ENCODE data around the gene BIRC7. TPM values are rescaled to one million over a fixed set of nuclear protein-coding genes. Genes with fewer than 3 reads are reported as not detected.

The BIRC7 gene
- total and polyA plus RNA-seq, 2 donors = 0.09 to 0.87 TPM

GRCh38 chr20:63262836-63263235 is 27.1 kb downstream of the BIRC7 start:
- H3K27ac ChIP-seq (ENCODE audit: low read depth in 1 of 2, low read length in 1 of 2) = no peak overlapping the region
- H3K27me3 ChIP-seq (ENCODE audit: control insufficient read depth in 2 of 2, insufficient read depth in 1 of 2, low read length in 1 of 2) = peaks cover 6 to 68% of the 10 kb centered on the region in 2 donors
- no peak overlapping the region for H3K4me3 ChIP-seq (ENCODE audit: low read length in 2 of 2)
- DNase-seq (ENCODE audit: low read depth in 6 of 9, low spot score in 9 of 9) = no peak
- H3K4me1 ChIP-seq (ENCODE audit: control insufficient read depth in 2 of 2, insufficient read depth in 2 of 2, low read length in 2 of 2) = peaks cover 0 to 14% of the 10 kb centered on the region in 2 donors
- H3K9me3 ChIP-seq (ENCODE audit: control insufficient read depth in 2 of 2, insufficient read depth in 1 of 2, low read length in 1 of 2) = no peaks in the 10 kb centered on the region
- H3K36me3 ChIP-seq (ENCODE audit: control insufficient read depth in 2 of 2, insufficient read depth in 2 of 2, low read length in 1 of 2) = no peaks in the 10 kb centered on the region
- 80% methylated on average over 9 of the region's 9 CpGs for WGBS

- Histone ChIP-seq H3K4me3 (ENCODE audit: low read length in 2 of 2) (no peak overlapping the region), H3K36me3 (ENCODE audit: control insufficient read depth in 2 of 2, insufficient read depth in 2 of 2, low read length in 1 of 2) (no peaks in the 10 kb centered on the region), H3K27me3 (ENCODE audit: control insufficient read depth in 2 of 2, insufficient read depth in 1 of 2, low read length in 1 of 2) (peaks cover 3 to 67% of the 10 kb centered on the region in 2 donors), H3K4me1 (ENCODE audit: control insufficient read depth in 2 of 2, insufficient read depth in 2 of 2, low read length in 2 of 2) (peaks cover 0 to 8% of the 10 kb centered on the region in 2 donors), H3K27ac (ENCODE audit: low read depth in 1 of 2, low read length in 1 of 2) (no peak overlapping the region), H3K9me3 (ENCODE audit: control insufficient read depth in 2 of 2, insufficient read depth in 1 of 2, low read length in 1 of 2) (no peaks in the 10 kb centered on the region)
- 95% methylated on average over 10 of the region's 10 CpGs for WGBS
- DNase-seq (ENCODE audit: low read depth in 6 of 9, low spot score in 9 of 9) = no peak
Observed at GRCh38 chr20:63264000-63264399, 28.3 kb downstream of the BIRC7 start.

- Histone ChIP-seq H3K4me1 (ENCODE audit: control insufficient read depth in 2 of 2, insufficient read depth in 2 of 2, low read length in 2 of 2) (peaks cover 0 to 10% of the 10 kb centered on the region in 2 donors), H3K27me3 (ENCODE audit: control insufficient read depth in 2 of 2, insufficient read depth in 1 of 2, low read length in 1 of 2) (peaks cover 3 to 64% of the 10 kb centered on the region in 2 donors), H3K9me3 (ENCODE audit: control insufficient read depth in 2 of 2, insufficient read depth in 1 of 2, low read length in 1 of 2) (no peaks in the 10 kb centered on the region), H3K36me3 (ENCODE audit: control insufficient read depth in 2 of 2, insufficient read depth in 2 of 2, low read length in 1 of 2) (no peaks in the 10 kb centered on the region), H3K4me3 (ENCODE audit: low read length in 2 of 2) (no peak overlapping the region), H3K27ac (ENCODE audit: low read depth in 1 of 2, low read length in 1 of 2) (no peak overlapping the region)
- WGBS = 77% methylated on average over 14 of the region's 14 CpGs
- DNase-seq (ENCODE audit: low read depth in 6 of 9, low spot score in 9 of 9) = no peak
Observed at GRCh38 chr20:63264519-63264918, 28.8 kb downstream of the BIRC7 start.

GRCh38 chr20:63265891-63266515 is 30.3 kb downstream of the BIRC7 start:
- peaks cover under 1 to 51% of the 10 kb centered on the region in 2 donors for H3K27me3 ChIP-seq (ENCODE audit: control insufficient read depth in 2 of 2, insufficient read depth in 1 of 2, low read length in 1 of 2)
- 84% methylated on average over 12 of the region's 12 CpGs for WGBS
- H3K36me3 ChIP-seq (ENCODE audit: control insufficient read depth in 2 of 2, insufficient read depth in 2 of 2, low read length in 1 of 2) = no peaks in the 10 kb centered on the region
- no peak overlapping the region for H3K4me3 ChIP-seq (ENCODE audit: low read length in 2 of 2)
- no peak overlapping the region for H3K27ac ChIP-seq (ENCODE audit: low read depth in 1 of 2, low read length in 1 of 2)
- H3K4me1 ChIP-seq (ENCODE audit: control insufficient read depth in 2 of 2, insufficient read depth in 2 of 2, low read length in 2 of 2) = peaks cover 0 to 10% of the 10 kb centered on the region in 2 donors
- DNase-seq (ENCODE audit: low read depth in 6 of 9, low spot score in 9 of 9) = no peak
- no peaks in the 10 kb centered on the region for H3K9me3 ChIP-seq (ENCODE audit: control insufficient read depth in 2 of 2, insufficient read depth in 1 of 2, low read length in 1 of 2)

- H3K27me3 ChIP-seq (ENCODE audit: control insufficient read depth in 2 of 2, insufficient read depth in 1 of 2, low read length in 1 of 2) = peaks cover 0 to 37% of the 10 kb centered on the region in 2 donors
- H3K36me3 ChIP-seq (ENCODE audit: control insufficient read depth in 2 of 2, insufficient read depth in 2 of 2, low read length in 1 of 2) = no peaks in the 10 kb centered on the region
- no peak overlapping the region for H3K4me3 ChIP-seq (ENCODE audit: low read length in 2 of 2)
- H3K9me3 ChIP-seq (ENCODE audit: control insufficient read depth in 2 of 2, insufficient read depth in 1 of 2, low read length in 1 of 2) = peaks cover 0 to 2% of the 10 kb centered on the region in 2 donors
- peaks cover 0 to 10% of the 10 kb centered on the region in 2 donors for H3K4me1 ChIP-seq (ENCODE audit: control insufficient read depth in 2 of 2, insufficient read depth in 2 of 2, low read length in 2 of 2)
- no peak for DNase-seq (ENCODE audit: low read depth in 6 of 9, low spot score in 9 of 9)
- H3K27ac ChIP-seq (ENCODE audit: low read depth in 1 of 2, low read length in 1 of 2) = no peak overlapping the region
- WGBS = 67% methylated on average over 9 of the region's 9 CpGs
Observed at GRCh38 chr20:63267691-63268090, 32.0 kb downstream of the BIRC7 start.

GRCh38 chr20:63268256-63268655 is 32.6 kb downstream of the BIRC7 start:
- DNase-seq (ENCODE audit: low read depth in 6 of 9, low spot score in 9 of 9) = no peak
- Histone ChIP-seq H3K4me1 (ENCODE audit: control insufficient read depth in 2 of 2, insufficient read depth in 2 of 2, low read length in 2 of 2) (peaks cover 2 to 10% of the 10 kb centered on the region in 2 donors), H3K27ac (ENCODE audit: low read depth in 1 of 2, low read length in 1 of 2) (no peak overlapping the region), H3K27me3 (ENCODE audit: control insufficient read depth in 2 of 2, insufficient read depth in 1 of 2, low read length in 1 of 2) (peaks cover 0 to 32% of the 10 kb centered on the region in 2 donors), H3K36me3 (ENCODE audit: control insufficient read depth in 2 of 2, insufficient read depth in 2 of 2, low read length in 1 of 2) (no peaks in the 10 kb centered on the region), H3K9me3 (ENCODE audit: control insufficient read depth in 2 of 2, insufficient read depth in 1 of 2, low read length in 1 of 2) (peaks cover 0 to 2% of the 10 kb centered on the region in 2 donors), H3K4me3 (ENCODE audit: low read length in 2 of 2) (no peak overlapping the region)
- WGBS = 79% methylated on average over 7 of the region's 7 CpGs

GRCh38 chr20:63268671-63269439 is 33.1 kb downstream of the BIRC7 start:
- 59% methylated on average over 18 of the region's 18 CpGs for WGBS
- Histone ChIP-seq H3K4me3 (ENCODE audit: low read length in 2 of 2) (no peak overlapping the region), H3K9me3 (ENCODE audit: control insufficient read depth in 2 of 2, insufficient read depth in 1 of 2, low read length in 1 of 2) (peaks cover 0 to 2% of the 10 kb centered on the region in 2 donors), H3K27me3 (ENCODE audit: control insufficient read depth in 2 of 2, insufficient read depth in 1 of 2, low read length in 1 of 2) (peaks cover 0 to 30% of the 10 kb centered on the region in 2 donors), H3K4me1 (ENCODE audit: control insufficient read depth in 2 of 2, insufficient read depth in 2 of 2, low read length in 2 of 2) (peaks cover 8 to 14% of the 10 kb centered on the region in 2 donors), H3K27ac (ENCODE audit: low read depth in 1 of 2, low read length in 1 of 2) (no peak overlapping the region), H3K36me3 (ENCODE audit: control insufficient read depth in 2 of 2, insufficient read depth in 2 of 2, low read length in 1 of 2) (no peaks in the 10 kb centered on the region)
- DNase-seq (ENCODE audit: low read depth in 6 of 9, low spot score in 9 of 9) = no peak

GRCh38 chr20:63269724-63270123 is 34.0 kb downstream of the BIRC7 start:
- Histone ChIP-seq H3K4me1 (ENCODE audit: control insufficient read depth in 2 of 2, insufficient read depth in 2 of 2, low read length in 2 of 2) (peaks cover 9 to 16% of the 10 kb centered on the region in 2 donors), H3K4me3 (ENCODE audit: low read length in 2 of 2) (no peak overlapping the region), H3K27me3 (ENCODE audit: control insufficient read depth in 2 of 2, insufficient read depth in 1 of 2, low read length in 1 of 2) (peaks cover 0 to 24% of the 10 kb centered on the region in 2 donors), H3K36me3 (ENCODE audit: control insufficient read depth in 2 of 2, insufficient read depth in 2 of 2, low read length in 1 of 2) (no peaks in the 10 kb centered on the region), H3K27ac (ENCODE audit: low read depth in 1 of 2, low read length in 1 of 2) (no peak overlapping the region), H3K9me3 (ENCODE audit: control insufficient read depth in 2 of 2, insufficient read depth in 1 of 2, low read length in 1 of 2) (peaks cover 0 to 2% of the 10 kb centered on the region in 2 donors)
- WGBS = 96% methylated on average over 9 of the region's 9 CpGs
- no peak for DNase-seq (ENCODE audit: low read depth in 6 of 9, low spot score in 9 of 9)

GRCh38 chr20:63270606-63271325 is 35.1 kb downstream of the BIRC7 start:
- Histone ChIP-seq H3K36me3 (ENCODE audit: control insufficient read depth in 2 of 2, insufficient read depth in 2 of 2, low read length in 1 of 2) (peaks cover 4 to 6% of the 10 kb centered on the region in 2 donors), H3K27me3 (ENCODE audit: control insufficient read depth in 2 of 2, insufficient read depth in 1 of 2, low read length in 1 of 2) (peaks cover 0 to 24% of the 10 kb centered on the region in 2 donors), H3K4me1 (ENCODE audit: control insufficient read depth in 2 of 2, insufficient read depth in 2 of 2, low read length in 2 of 2) (peaks cover 9 to 16% of the 10 kb centered on the region in 2 donors), H3K9me3 (ENCODE audit: control insufficient read depth in 2 of 2, insufficient read depth in 1 of 2, low read length in 1 of 2) (peaks cover 0 to 2% of the 10 kb centered on the region in 2 donors), H3K4me3 (ENCODE audit: low read length in 2 of 2) (no peak overlapping the region), H3K27ac (ENCODE audit: low read depth in 1 of 2, low read length in 1 of 2) (no peak overlapping the region)
- DNase-seq (ENCODE audit: low read depth in 6 of 9, low spot score in 9 of 9) = no peak
- 95% methylated on average over 9 of the region's 9 CpGs for WGBS
